K562 (cell line): ENCODE measurements around the gene NOD2. TPM values are rescaled to one million over a fixed set of nuclear protein-coding genes. Genes with fewer than 3 reads are reported as not detected.

Source experiments
- ATF1 ChIP-seq, 2 experiments: fragments of 450-650 bp in 1 of 2; IDR thresholded peaks; 2 replicates each; pipeline ENCODE4 v1.6.1; 2016; ENCODE audit warnings: missing compliant biosample characterization in 1 of 2, missing genetic modification characterization in 1 of 2
- COPS2 ChIP-seq: fragments of 450-650 bp; conservative IDR thresholded peaks from 2 replicates; pipeline ENCODE4 v1.6.1; 2016; ENCODE audit warnings: mild to moderate bottlenecking, moderate library complexity
- CTBP1 ChIP-seq: fragments of 450-650 bp; IDR thresholded peaks from 2 replicates; pipeline ENCODE4 v1.6.1; 2016; ENCODE audit warnings: borderline replicate concordance
- FOSL1 ChIP-seq: fragments of 200-800 bp; sonication (Bioruptor generic); conservative IDR thresholded peaks from 2 replicates; pipeline ENCODE4 v1.6.1; 2016; ENCODE audit warnings: missing genetic modification characterization, missing compliant biosample characterization
- FOXK2 ChIP-seq, 2 experiments: fragments of 450-650 bp; IDR thresholded peaks in 1 of 2; conservative IDR thresholded peaks in 1 of 2; 2 replicates each; pipeline ENCODE4 v1.6.1; 2016; ENCODE audit warnings: low read depth in 2 of 2, mild to moderate bottlenecking in 1 of 2
- GABPB1 ChIP-seq: sonication (generic); formaldehyde crosslinking; IDR thresholded peaks from 2 replicates; pipeline ENCODE4 v1.8.0; 2022; ENCODE audit warnings: mild to moderate bottlenecking, missing genetic modification reagents
- HDGF ChIP-seq: fragments of 450-650 bp; IDR thresholded peaks from 2 replicates; pipeline ENCODE4 v1.6.1; 2016
- HNRNPK ChIP-seq: fragments of 200-400 bp; formaldehyde crosslinking; IDR thresholded peaks from one replicate; pipeline ENCODE4 v1.6.1; 2018; ENCODE audit warnings: mild to moderate bottlenecking, low read depth, low read length; ENCODE audit not compliant: poor library complexity, severe bottlenecking
- JUND ChIP-seq, 2 experiments: IDR thresholded peaks; 2 replicates in 1 of 2; 3 replicates in 1 of 2; pipeline ENCODE4 v1.6.1; 2011; ENCODE audit warnings: borderline replicate concordance in 2 of 2, low read depth in 2 of 2, low read length in 2 of 2, improper control_type of control experiment in 1 of 2, missing biosample characterization in 1 of 2, missing genetic modification characterization in 1 of 2, missing genetic modification reagents in 1 of 2
- NEUROD1 ChIP-seq: fragments of 150-350 bp; IDR thresholded peaks from 2 replicates; pipeline ENCODE4 v1.6.1; 2014; ENCODE audit warnings: borderline replicate concordance, low read length, low read depth; ENCODE audit not compliant: partially characterized antibody
- NFYB ChIP-seq: IDR thresholded peaks from 2 replicates; pipeline ENCODE4 v1.6.1; 2011; ENCODE audit warnings: mild to moderate bottlenecking, moderate library complexity; ENCODE audit not compliant: insufficient read length; ENCODE audit errors: extremely low read depth
- PHF8 ChIP-seq: fragments of 200-600 bp; sonication (generic); IDR thresholded peaks from 2 replicates; pipeline ENCODE4 v1.6.1; 2012; ENCODE audit warnings: mixed run types, mild to moderate bottlenecking, inconsistent platforms, low read length, moderate library complexity, borderline replicate concordance
- POLR2A ChIP-seq: fragments of 450-650 bp; conservative IDR thresholded peaks from 2 replicates; pipeline ENCODE4 v1.6.1; 2016
- SP2 ChIP-seq: IDR thresholded peaks from 2 replicates; pipeline ENCODE4 v1.6.1; 2011; ENCODE audit warnings: mild to moderate bottlenecking, low read depth, low read length, moderate library complexity; ENCODE audit not compliant: poor library complexity, severe bottlenecking; ENCODE audit errors: extremely low read depth
- TBL1XR1 ChIP-seq, 2 experiments: IDR thresholded peaks; 2 replicates each; pipeline ENCODE4 v1.6.1; 2012; ENCODE audit warnings: improper control_type of control experiment in 2 of 2, low read length in 2 of 2, mild to moderate bottlenecking in 1 of 2
- ZNF124 ChIP-seq: sonication (generic); formaldehyde crosslinking; IDR thresholded peaks from 2 replicates; pipeline ENCODE4 v1.8.1; 2022; ENCODE audit warnings: missing genetic modification reagents
- ZNF175 ChIP-seq: fragments of 200-800 bp; sonication (Bioruptor generic); IDR thresholded peaks from 2 replicates; pipeline ENCODE4 v1.6.1; 2016; ENCODE audit warnings: low read depth, mild to moderate bottlenecking, missing genetic modification characterization, missing compliant biosample characterization
- polyA plus RNA-seq, 8 experiments: library from polyadenylated mRNA; depleted of rRNA in 4 of 8; stranded (reverse) in 5 of 8; unstranded in 3 of 8; fragments of >200 nt; fragmentation: Nextera tagmentation in 2 of 8; fragmentation: Illumina TruSeq in 1 of 8; extraction: Ambion mirVana in 2 of 8; extraction: Trizol in 1 of 8; gene quantifications; 2 replicates each; pipeline versions ENCODE4 v1.2.1 to v1.2.3, GENCODE V29; 2011 to 2014; ENCODE audit warnings: inconsistent platforms in 1 of 8, missing spikeins in 1 of 8
- total RNA-seq, 7 experiments: library from RNA; depleted of rRNA in 6 of 7; stranded (reverse); fragments of >200 nt in 6 of 7; fragmentation: Illumina TruSeq in 2 of 7; extraction: Trizol in 2 of 7; gene quantifications; 2 replicates each; pipeline versions ENCODE4 v1.2.1 to v1.2.3, GENCODE V29; 2011 to 2021; ENCODE audit warnings: low replicate concordance in 1 of 7
- TF ChIP-seq, protein P1 (sequence below): fragments of 200-800 bp; sonication (Bioruptor generic); IDR thresholded peaks from 2 replicates; pipeline ENCODE4 v1.6.1; 2017; ENCODE audit warnings: missing genetic modification characterization, missing compliant biosample characterization
- TF ChIP-seq, protein P2 (sequence below), 2 experiments: fragments of 450-650 bp in 1 of 2; sonication (generic) in 1 of 2; formaldehyde crosslinking in 1 of 2; IDR thresholded peaks in 1 of 2; conservative IDR thresholded peaks in 1 of 2; 2 replicates each; pipeline versions ENCODE4 v1.6.1 to v1.8.1; 2016 to 2023; ENCODE audit warnings: mild to moderate bottlenecking in 2 of 2, moderate library complexity in 2 of 2, inconsistent platforms in 1 of 2, missing genetic modification reagents in 1 of 2
- TF ChIP-seq, protein P3 (sequence below): fragments of 450-650 bp; IDR thresholded peaks from one replicate; pipeline ENCODE4 v1.6.1; 2018; ENCODE audit warnings: mild to moderate bottlenecking, moderate library complexity; ENCODE audit not compliant: partially characterized antibody

Gene NOD2
- total and polyA plus RNA-seq, 9 of the 15 experiments (the other 6 are each of a cell fraction or from before 2014, with no cell fraction given), result 0.04 TPM; not detected in 8

DNA sequence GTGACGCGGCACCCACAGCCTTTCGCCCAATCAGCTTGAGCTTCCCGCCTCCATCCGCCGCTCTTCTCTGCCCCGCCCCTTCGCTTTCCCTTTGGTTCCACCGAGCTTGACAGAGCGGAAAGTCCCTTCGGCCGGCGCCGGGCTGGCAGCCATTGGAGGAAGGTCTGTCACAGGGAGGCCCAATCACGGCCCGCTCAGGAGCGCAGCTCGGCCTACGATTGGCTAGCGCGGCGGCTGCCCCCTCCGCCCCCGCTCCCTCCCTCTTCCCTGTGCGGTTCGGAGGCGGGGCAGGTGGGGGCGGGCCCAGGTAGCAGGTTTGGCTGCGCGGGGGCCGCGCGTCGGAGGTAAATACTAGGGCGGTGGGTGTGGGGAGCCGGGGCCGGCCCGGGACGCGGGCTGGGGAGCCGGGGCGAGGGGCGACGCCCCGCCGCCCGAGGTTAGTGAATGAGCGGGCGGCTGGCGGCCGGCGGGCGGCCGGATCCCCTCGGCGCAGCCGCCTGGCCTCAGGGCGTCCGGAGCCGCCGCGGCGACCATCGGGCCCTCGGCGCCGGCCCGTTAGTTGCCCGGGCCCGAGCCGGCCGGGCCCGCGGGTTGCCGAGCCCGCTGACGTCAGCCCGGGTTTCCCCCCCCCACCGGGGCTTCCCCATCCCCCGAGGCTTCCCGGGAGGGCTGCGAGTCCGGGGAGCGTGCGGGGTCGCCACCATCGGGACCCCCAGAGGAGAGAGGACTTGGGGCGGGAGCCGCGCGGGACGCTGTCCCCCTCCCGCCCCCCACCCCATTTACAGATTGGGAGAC, 48.6 kb downstream of the NOD2 start, which contains the start of gene CYLD (continued):
- TF ChIP-seq FOXK2 (conservative IDR thresholded peaks at IDR 0.05 in 1 of 2, IDR thresholded peaks at IDR 0.05 in 1 of 2; ENCODE audit: low read depth in 2 of 2) (peak; percentile 59 to 61; a peak in 2 of 4 replicates), SP2 (peak; percentile 65), JUND (IDR thresholded peaks at IDR 0.05; ENCODE audit: borderline replicate concordance, low read depth, low read length) (peak; percentile 6; the same call in 1 of the 2 replicates), JUND (tag; IDR thresholded peaks at IDR 0.05; ENCODE audit: borderline replicate concordance, low read depth, low read length) (no peak), ZNF124 (no peak), ZNF175 (CRISPR knock-in tag) (no peak), HNRNPK (no peak), TBL1XR1 (IDR thresholded peaks at IDR 0.05; ENCODE audit: low read length in 2 of 2) (peak in 1 of 2 experiments; percentile 23; a peak in 1 of 4 replicates), CTBP1 (peak; percentile 52; the same call in 1 of the 2 replicates), POLR2A (no peak), FOSL1 (0 out of 2 replicates have a peak, but pooled peaks have one; percentile 9), GABPB1 (CRISPR knock-in tag) (peak; percentile 73; the same call in 1 of the 2 replicates), ATF1 (CRISPR knock-in tag; IDR thresholded peaks at IDR 0.05) (no peak), ATF1 (tag; IDR thresholded peaks at IDR 0.05) (peak; percentile 87), COPS2 (no peak), NFYB (peak; percentile 65), NEUROD1 (peak; percentile 92), HDGF (0 out of 2 replicates have a peak, but pooled peaks have one; percentile 37), PHF8 (peak; percentile 54; the same call in 1 of the 2 replicates)
- TF ChIP-seq, protein P1, sequence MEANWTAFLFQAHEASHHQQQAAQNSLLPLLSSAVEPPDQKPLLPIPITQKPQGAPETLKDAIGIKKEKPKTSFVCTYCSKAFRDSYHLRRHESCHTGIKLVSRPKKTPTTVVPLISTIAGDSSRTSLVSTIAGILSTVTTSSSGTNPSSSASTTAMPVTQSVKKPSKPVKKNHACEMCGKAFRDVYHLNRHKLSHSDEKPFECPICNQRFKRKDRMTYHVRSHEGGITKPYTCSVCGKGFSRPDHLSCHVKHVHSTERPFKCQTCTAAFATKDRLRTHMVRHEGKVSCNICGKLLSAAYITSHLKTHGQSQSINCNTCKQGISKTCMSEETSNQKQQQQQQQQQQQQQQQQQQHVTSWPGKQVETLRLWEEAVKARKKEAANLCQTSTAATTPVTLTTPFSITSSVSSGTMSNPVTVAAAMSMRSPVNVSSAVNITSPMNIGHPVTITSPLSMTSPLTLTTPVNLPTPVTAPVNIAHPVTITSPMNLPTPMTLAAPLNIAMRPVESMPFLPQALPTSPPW, result peak; percentile 100
- TF ChIP-seq, protein P2, sequence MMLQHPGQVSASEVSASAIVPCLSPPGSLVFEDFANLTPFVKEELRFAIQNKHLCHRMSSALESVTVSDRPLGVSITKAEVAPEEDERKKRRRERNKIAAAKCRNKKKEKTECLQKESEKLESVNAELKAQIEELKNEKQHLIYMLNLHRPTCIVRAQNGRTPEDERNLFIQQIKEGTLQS (IDR thresholded peaks at IDR 0.05), result peak; percentile 43
- TF ChIP-seq, protein P2 (CRISPR knock-in tag; conservative IDR thresholded peaks at IDR 0.05), result no peak
- TF ChIP-seq, protein P3, sequence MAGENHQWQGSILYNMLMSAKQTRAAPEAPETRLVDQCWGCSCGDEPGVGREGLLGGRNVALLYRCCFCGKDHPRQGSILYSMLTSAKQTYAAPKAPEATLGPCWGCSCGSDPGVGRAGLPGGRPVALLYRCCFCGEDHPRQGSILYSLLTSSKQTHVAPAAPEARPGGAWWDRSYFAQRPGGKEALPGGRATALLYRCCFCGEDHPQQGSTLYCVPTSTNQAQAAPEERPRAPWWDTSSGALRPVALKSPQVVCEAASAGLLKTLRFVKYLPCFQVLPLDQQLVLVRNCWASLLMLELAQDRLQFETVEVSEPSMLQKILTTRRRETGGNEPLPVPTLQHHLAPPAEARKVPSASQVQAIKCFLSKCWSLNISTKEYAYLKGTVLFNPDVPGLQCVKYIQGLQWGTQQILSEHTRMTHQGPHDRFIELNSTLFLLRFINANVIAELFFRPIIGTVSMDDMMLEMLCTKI, result no peak
